Chondrocyte (in vitro differentiated cells): ENCODE measurements around the gene MAD1L1. TPM values are rescaled to one million over a fixed set of nuclear protein-coding genes. Genes with fewer than 3 reads are reported as not detected.

Experiments
- DNase-seq: peaks from one replicate; pipeline ENCODE4 v3.0.0; 2021; ENCODE audit warnings: mixed read lengths, low spot score
- H3K27ac Mint-ChIP-seq: one replicate; pipeline ENCODE4 v1.8.0; 2021; ENCODE audit warnings: mild to moderate bottlenecking, moderate library complexity, mixed read lengths; ENCODE audit not compliant: unreplicated experiment
- H3K27me3 Mint-ChIP-seq: 2 replicates; pipeline ENCODE4 v1.8.0; 2021; ENCODE audit warnings: low read depth, mixed read lengths
- H3K36me3 Mint-ChIP-seq: 2 replicates; pipeline ENCODE4 v1.8.0; 2021; ENCODE audit warnings: low read depth, mixed read lengths
- H3K4me1 Mint-ChIP-seq: 2 replicates; pipeline ENCODE4 v1.8.0; 2021; ENCODE audit warnings: low read depth, mild to moderate bottlenecking, mixed read lengths
- H3K4me3 Mint-ChIP-seq: one replicate; pipeline ENCODE4 v1.8.0; 2021; ENCODE audit warnings: mild to moderate bottlenecking, moderate library complexity, mixed read lengths; ENCODE audit not compliant: unreplicated experiment
- H3K9me3 Mint-ChIP-seq: 2 replicates; pipeline ENCODE4 v1.8.0; 2021; ENCODE audit warnings: low read depth, mixed read lengths
- CTCF ChIP-seq: fragments of 200-600 bp; sonication (generic); IDR thresholded peaks from 2 replicates; pipeline ENCODE4 v1.5.0; 2021; ENCODE audit warnings: antibody characterized with exemption, mild to moderate bottlenecking, moderate library complexity
- total RNA-seq: library from RNA; stranded (reverse); gene quantifications from 3 replicates; pipeline ENCODE4 v1.2.1, GENCODE V29; 2021

MAD1L1 gene
- total RNA-seq, 1 donor from 2014 or later = 22.7 TPM

GRCh38 chr7:1902231-1902855 is 330.4 kb downstream of the MAD1L1 start:
- TF ChIP-seq CTCF = no peak
- Mint-ChIP-seq H3K36me3 (no peaks in the 10 kb centered on the region), H3K27ac (no peak overlapping the region), H3K27me3 (no peaks in the 10 kb centered on the region), H3K4me1 (no peaks in the 10 kb centered on the region), H3K9me3 (no peaks in the 10 kb centered on the region), H3K4me3 (no peak overlapping the region)
- peak; percentile 78 for DNase-seq

- Mint-ChIP-seq H3K27ac (no peak overlapping the region), H3K9me3 (no peaks in the 10 kb centered on the region), H3K36me3 (no peaks in the 10 kb centered on the region), H3K4me3 (no peak overlapping the region), H3K4me1 (no peaks in the 10 kb centered on the region), H3K27me3 (no peaks in the 10 kb centered on the region)
- DNase-seq = peak; percentile 78
- no peak for TF ChIP-seq CTCF
Measured at GRCh38 chr7:1901431-1902210, 331.1 kb downstream of the MAD1L1 start.

GRCh38 chr7:1900847-1901246 is 331.9 kb downstream of the MAD1L1 start:
- Mint-ChIP-seq H3K27me3 (no peaks in the 10 kb centered on the region), H3K4me3 (no peak overlapping the region), H3K36me3 (no peaks in the 10 kb centered on the region), H3K27ac (no peak overlapping the region), H3K9me3 (no peaks in the 10 kb centered on the region), H3K4me1 (no peaks in the 10 kb centered on the region)
- no peak for TF ChIP-seq CTCF
- DNase-seq = peak; percentile 85

DNA sequence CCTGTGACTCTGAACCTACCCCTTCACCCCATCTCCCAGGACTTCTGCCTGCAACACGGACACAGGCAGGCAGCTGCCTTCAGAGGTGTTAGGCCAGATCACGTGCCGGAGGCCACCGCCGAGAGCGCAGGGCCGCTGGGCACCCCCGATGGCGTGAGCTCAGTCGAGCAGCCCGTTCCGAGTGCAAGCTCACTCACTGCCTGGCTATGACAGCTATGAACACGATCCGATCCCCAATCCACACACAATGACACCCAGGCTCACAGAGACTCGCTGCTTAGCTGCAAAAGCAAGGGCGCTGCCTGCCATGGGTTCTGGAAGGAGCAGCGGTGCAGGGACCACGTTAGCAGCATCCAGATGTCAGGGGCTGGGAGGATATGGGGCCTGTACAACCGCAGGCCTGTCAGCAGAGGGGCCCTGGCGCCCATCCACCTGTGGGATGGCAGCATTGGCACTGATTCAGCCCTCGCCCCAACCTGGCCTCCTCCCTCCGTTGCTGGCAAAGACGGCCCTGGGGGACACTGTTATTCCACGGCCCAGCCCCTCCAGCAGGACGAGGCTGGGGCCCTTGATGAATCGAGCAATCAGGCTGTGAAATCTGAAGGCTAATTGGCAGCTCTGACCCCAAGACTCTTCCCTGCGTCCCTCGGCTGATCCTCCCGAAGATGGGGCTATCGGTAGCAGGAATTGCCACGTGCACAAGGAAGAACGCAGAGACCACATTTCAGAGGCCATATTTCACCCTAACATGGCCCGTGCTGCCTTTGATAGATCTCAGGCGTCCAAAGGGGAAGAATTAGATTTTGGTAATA is 332.6 kb downstream of the MAD1L1 start:
- H3K4me1 Mint-ChIP-seq = no peaks in the 10 kb centered on the region
- H3K27ac Mint-ChIP-seq = no peak overlapping the region
- no peaks in the 10 kb centered on the region for H3K9me3 Mint-ChIP-seq
- H3K4me3 Mint-ChIP-seq = no peak overlapping the region
- no peaks in the 10 kb centered on the region for H3K36me3 Mint-ChIP-seq
- TF ChIP-seq CTCF = no peak
- no peaks in the 10 kb centered on the region for H3K27me3 Mint-ChIP-seq
- peak; percentile 65 for DNase-seq

GRCh38 chr7:1899196-1899595 is 333.5 kb downstream of the MAD1L1 start:
- no peak for TF ChIP-seq CTCF
- Mint-ChIP-seq H3K4me3 (no peak overlapping the region), H3K4me1 (no peaks in the 10 kb centered on the region), H3K9me3 (no peaks in the 10 kb centered on the region), H3K27ac (no peak overlapping the region), H3K36me3 (no peaks in the 10 kb centered on the region), H3K27me3 (no peaks in the 10 kb centered on the region)
- DNase-seq = peak; percentile 64
